Mucosa of rectum (tissue), 2 donors: Measurements from ENCODE around the gene SPATA31D4.

Source experiments
- H3K27ac ChIP-seq, 2 donors: one replicate each; pipeline ENCODE4 v1.7.0; 2013; ENCODE audit warnings: inconsistent platforms in 2 of 2, low read depth in 2 of 2, low read length in 2 of 2
- H3K27me3 ChIP-seq, 2 donors: one replicate each; pipeline ENCODE4 v1.7.0; 2013; ENCODE audit warnings: low read length in 2 of 2; ENCODE audit not compliant: control insufficient read depth in 2 of 2, insufficient read depth in 2 of 2
- H3K36me3 ChIP-seq, 2 donors: one replicate each; pipeline ENCODE4 v1.7.0; 2013; ENCODE audit warnings: low read length in 2 of 2; ENCODE audit not compliant: control insufficient read depth in 2 of 2, insufficient read depth in 2 of 2
- H3K4me1 ChIP-seq, 2 donors: one replicate each; pipeline ENCODE4 v1.7.0; 2013; ENCODE audit warnings: low read length in 2 of 2, mild to moderate bottlenecking in 1 of 2; ENCODE audit not compliant: control insufficient read depth in 2 of 2, insufficient read depth in 2 of 2
- H3K4me3 ChIP-seq, 2 donors: one replicate each; pipeline ENCODE4 v1.7.0; 2013; ENCODE audit warnings: low read length in 2 of 2
- H3K9ac ChIP-seq, 2 donors: one replicate each; pipeline ENCODE4 v1.7.0; 2013; ENCODE audit warnings: low read length in 2 of 2, low read depth in 1 of 2, mild to moderate bottlenecking in 1 of 2
- H3K9me3 ChIP-seq, 2 donors: one replicate each; pipeline ENCODE4 v1.7.0; 2013; ENCODE audit warnings: low read length in 2 of 2; ENCODE audit not compliant: control insufficient read depth in 2 of 2
- donor health status: healthy.
- donor health status: Normal muscosa, but diverticular disease.

SPATA31D4 gene

GRCh38 chr9:81953096-81953495, 24.9 kb downstream of the SPATA31D4 start:
- peaks cover 7% of the 10 kb centered on the region in 2 donors for H3K9me3 ChIP-seq
- no peaks in the 10 kb centered on the region for H3K27me3 ChIP-seq
- H3K27ac ChIP-seq: no peak overlapping the region
- H3K4me3 ChIP-seq: no peak overlapping the region
- no peaks in the 10 kb centered on the region for H3K36me3 ChIP-seq
- no peak overlapping the region for H3K9ac ChIP-seq
- no peaks in the 10 kb centered on the region for H3K4me1 ChIP-seq

GRCh38 chr9:81955625-81956024, 27.4 kb downstream of the SPATA31D4 start:
- Histone ChIP-seq H3K36me3 (no peaks in the 10 kb centered on the region), H3K27ac (no peak overlapping the region), H3K9ac (no peak overlapping the region), H3K4me3 (no peak overlapping the region), H3K4me1 (no peaks in the 10 kb centered on the region), H3K27me3 (no peaks in the 10 kb centered on the region), H3K9me3 (peaks cover 7% of the 10 kb centered on the region in 2 donors)

GRCh38 chr9:81964218-81965171, 36.3 kb downstream of the SPATA31D4 start:
- Histone ChIP-seq H3K9me3 (no peaks in the 10 kb centered on the region), H3K27ac (no peak overlapping the region), H3K9ac (no peak overlapping the region), H3K4me1 (no peaks in the 10 kb centered on the region), H3K36me3 (no peaks in the 10 kb centered on the region), H3K4me3 (no peak overlapping the region), H3K27me3 (no peaks in the 10 kb centered on the region)

- Histone ChIP-seq H3K4me1 (no peaks in the 10 kb centered on the region), H3K27ac (no peak overlapping the region), H3K9me3 (no peaks in the 10 kb centered on the region), H3K4me3 (no peak overlapping the region), H3K36me3 (no peaks in the 10 kb centered on the region), H3K27me3 (no peaks in the 10 kb centered on the region), H3K9ac (no peak overlapping the region)
Measured at GRCh38 chr9:81968026-81968425, 39.8 kb downstream of the SPATA31D4 start.

- H3K36me3 ChIP-seq: no peaks in the 10 kb centered on the region
- H3K4me1 ChIP-seq: no peaks in the 10 kb centered on the region
- H3K9me3 ChIP-seq: no peaks in the 10 kb centered on the region
- no peaks in the 10 kb centered on the region for H3K27me3 ChIP-seq
- H3K9ac ChIP-seq: no peak overlapping the region
- H3K27ac ChIP-seq: no peak overlapping the region
- no peak overlapping the region for H3K4me3 ChIP-seq
Measured at GRCh38 chr9:81969971-81970370, 41.7 kb downstream of the SPATA31D4 start.

- no peak overlapping the region for H3K27ac ChIP-seq
- H3K9ac ChIP-seq: no peak overlapping the region
- H3K4me1 ChIP-seq: no peaks in the 10 kb centered on the region
- H3K9me3 ChIP-seq: no peaks in the 10 kb centered on the region
- H3K4me3 ChIP-seq: no peak overlapping the region
- H3K36me3 ChIP-seq: no peaks in the 10 kb centered on the region
- H3K27me3 ChIP-seq: no peaks in the 10 kb centered on the region
Measured at GRCh38 chr9:81971727-81972126, 43.5 kb downstream of the SPATA31D4 start.

GRCh38 chr9:81974764-81975163, 46.5 kb downstream of the SPATA31D4 start:
- Histone ChIP-seq H3K36me3 (no peaks in the 10 kb centered on the region), H3K4me3 (no peak overlapping the region), H3K27me3 (no peaks in the 10 kb centered on the region), H3K9me3 (no peaks in the 10 kb centered on the region), H3K4me1 (no peaks in the 10 kb centered on the region), H3K9ac (no peak overlapping the region), H3K27ac (no peak overlapping the region)

GRCh38 chr9:81976351-81976750, 48.1 kb downstream of the SPATA31D4 start:
- Histone ChIP-seq H3K4me1 (no peaks in the 10 kb centered on the region), H3K27me3 (no peaks in the 10 kb centered on the region), H3K4me3 (no peak overlapping the region), H3K9ac (no peak overlapping the region), H3K36me3 (no peaks in the 10 kb centered on the region), H3K9me3 (no peaks in the 10 kb centered on the region), H3K27ac (no peak overlapping the region)

- Histone ChIP-seq H3K4me1 (no peaks in the 10 kb centered on the region), H3K4me3 (no peak overlapping the region), H3K36me3 (no peaks in the 10 kb centered on the region), H3K27me3 (no peaks in the 10 kb centered on the region), H3K9me3 (no peaks in the 10 kb centered on the region), H3K27ac (no peak overlapping the region), H3K9ac (no peak overlapping the region)
Measured at GRCh38 chr9:81979196-81979595, 51.0 kb downstream of the SPATA31D4 start.

- Histone ChIP-seq H3K9ac (no peak overlapping the region), H3K4me1 (no peaks in the 10 kb centered on the region), H3K9me3 (no peaks in the 10 kb centered on the region)
Measured at GRCh38 chr9:81980568-81980967, 52.3 kb downstream of the SPATA31D4 start.

More at GRCh38 chr9:81980568-81980967, 52.3 kb downstream of the SPATA31D4 start:
- H3K4me3 ChIP-seq: no peak overlapping the region
- H3K27ac ChIP-seq: no peak overlapping the region
- H3K36me3 ChIP-seq: no peaks in the 10 kb centered on the region
- no peaks in the 10 kb centered on the region for H3K27me3 ChIP-seq
